ENCODE data around the gene RHOH.
"Not testable (repeated sequence)": the region's sequence is repeated elsewhere in the genome, so short reads cannot be mapped to it uniquely, and the experiment has no call there.

RHOH gene, protein sequence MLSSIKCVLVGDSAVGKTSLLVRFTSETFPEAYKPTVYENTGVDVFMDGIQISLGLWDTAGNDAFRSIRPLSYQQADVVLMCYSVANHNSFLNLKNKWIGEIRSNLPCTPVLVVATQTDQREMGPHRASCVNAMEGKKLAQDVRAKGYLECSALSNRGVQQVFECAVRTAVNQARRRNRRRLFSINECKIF

DNA sequence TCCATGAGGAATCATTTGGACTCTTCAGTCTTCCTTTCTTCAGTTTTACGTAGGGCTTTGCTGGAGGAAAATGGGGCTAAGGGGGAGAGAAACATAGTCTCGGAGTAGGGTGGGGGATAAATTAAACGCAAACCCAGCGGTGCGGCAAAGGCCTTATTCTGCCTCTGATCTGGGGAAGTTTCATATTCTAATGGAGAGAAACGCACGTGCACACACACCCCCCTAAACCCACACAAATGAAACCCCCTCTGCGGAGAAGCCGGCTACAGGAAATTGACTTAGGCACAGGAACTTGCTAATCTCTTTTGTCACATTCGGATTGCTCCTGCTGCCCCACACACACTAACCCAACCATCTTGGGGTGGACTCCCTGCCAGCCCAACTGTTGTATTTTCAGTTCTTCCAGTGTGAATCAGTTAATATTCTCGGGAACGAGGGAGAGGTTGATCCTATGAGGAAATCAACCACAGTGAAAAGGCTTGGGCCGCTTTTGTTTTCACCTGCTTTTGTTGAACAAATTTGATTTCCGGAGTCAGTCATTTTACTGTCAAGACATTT is at the start of gene RHOH:
TSS of gene RHOH (plus strand) at position 308 of the 558 bp plus-strand sequence. CDS start 46,356 bp downstream, outside the sequence.
- H3K4me3 ChIP-seq (ENCODE audit: low read length) = no peak within 1 kb of the TSS
- DNase-seq (ENCODE audit: low read depth) = no peak
- TF ChIP-seq, protein P1, sequence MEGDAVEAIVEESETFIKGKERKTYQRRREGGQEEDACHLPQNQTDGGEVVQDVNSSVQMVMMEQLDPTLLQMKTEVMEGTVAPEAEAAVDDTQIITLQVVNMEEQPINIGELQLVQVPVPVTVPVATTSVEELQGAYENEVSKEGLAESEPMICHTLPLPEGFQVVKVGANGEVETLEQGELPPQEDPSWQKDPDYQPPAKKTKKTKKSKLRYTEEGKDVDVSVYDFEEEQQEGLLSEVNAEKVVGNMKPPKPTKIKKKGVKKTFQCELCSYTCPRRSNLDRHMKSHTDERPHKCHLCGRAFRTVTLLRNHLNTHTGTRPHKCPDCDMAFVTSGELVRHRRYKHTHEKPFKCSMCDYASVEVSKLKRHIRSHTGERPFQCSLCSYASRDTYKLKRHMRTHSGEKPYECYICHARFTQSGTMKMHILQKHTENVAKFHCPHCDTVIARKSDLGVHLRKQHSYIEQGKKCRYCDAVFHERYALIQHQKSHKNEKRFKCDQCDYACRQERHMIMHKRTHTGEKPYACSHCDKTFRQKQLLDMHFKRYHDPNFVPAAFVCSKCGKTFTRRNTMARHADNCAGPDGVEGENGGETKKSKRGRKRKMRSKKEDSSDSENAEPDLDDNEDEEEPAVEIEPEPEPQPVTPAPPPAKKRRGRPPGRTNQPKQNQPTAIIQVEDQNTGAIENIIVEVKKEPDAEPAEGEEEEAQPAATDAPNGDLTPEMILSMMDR (conservative IDR thresholded peaks at IDR 0.05; ENCODE audit: low read length) = no peak

DNA sequence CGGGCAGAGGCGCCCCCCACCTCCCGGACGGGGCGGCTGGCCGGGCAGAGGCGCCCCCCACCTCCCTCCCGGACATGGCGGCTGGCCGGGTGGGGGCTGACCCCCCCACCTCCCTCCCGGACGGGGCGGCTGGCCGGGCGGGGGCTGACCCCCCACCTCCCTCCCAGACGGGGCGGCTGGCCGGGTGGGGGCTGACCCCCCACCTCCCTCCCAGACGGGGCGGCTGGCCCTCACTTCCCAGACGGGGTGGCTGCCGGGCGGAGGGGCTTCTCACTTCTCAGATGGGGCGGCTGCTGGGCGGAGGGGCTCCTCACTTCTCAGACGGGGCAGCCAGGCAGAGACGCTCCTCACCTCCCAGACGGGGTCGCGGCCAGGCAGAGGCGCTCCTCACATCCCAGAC is 49.3 kb upstream of the RHOH start:
- not testable (repeated sequence) for DNase-seq (ENCODE audit: low read depth); H3K4me3 ChIP-seq (ENCODE audit: low read length)

DNA sequence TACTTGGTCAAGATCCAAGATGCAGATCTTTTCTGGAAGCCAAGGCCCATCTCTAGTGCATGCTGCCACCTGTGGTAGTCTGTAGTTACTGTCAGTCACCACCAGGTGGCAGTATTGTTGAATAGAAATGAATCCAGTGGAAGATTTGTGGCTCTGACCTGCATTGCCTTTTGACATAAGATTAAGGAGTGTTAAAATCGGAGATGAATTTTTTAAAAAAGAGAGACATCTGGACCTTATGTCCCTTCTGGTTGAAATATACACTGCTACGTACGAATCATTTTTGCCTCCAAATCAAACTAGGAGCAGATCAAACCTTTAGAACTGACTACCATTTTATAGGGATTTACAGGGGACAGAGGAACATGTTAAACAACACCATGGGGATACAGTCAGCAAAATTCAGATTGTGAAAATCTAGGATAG is 46.9 kb upstream of the RHOH start:
- peak; percentile 65 for DNase-seq (ENCODE audit: low read depth)
- TF ChIP-seq, protein P1 (conservative IDR thresholded peaks at IDR 0.05; ENCODE audit: low read length) = peak; percentile 86
- no peak overlapping the region for H3K4me3 ChIP-seq (ENCODE audit: low read length)

DNA sequence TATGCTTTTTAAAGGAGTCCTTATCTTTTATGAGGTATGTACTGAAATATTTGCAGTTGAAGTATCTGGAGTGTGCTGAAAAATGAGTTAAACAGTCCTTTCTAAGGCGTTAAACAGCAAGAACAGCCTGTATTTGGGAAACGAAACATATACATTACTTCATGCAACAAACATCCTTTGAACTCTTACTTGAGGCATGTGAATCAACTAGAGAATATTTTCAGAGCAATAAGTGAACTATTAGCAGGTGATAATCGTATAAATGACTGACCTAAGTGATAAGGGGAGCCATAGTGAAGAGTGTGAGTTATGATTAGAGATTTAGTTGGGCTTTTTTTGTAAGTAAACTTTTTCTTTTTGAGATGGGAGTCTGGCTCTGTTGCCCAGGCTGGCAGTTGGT is 45.9 kb upstream of the RHOH start:
- TF ChIP-seq, protein P1 (conservative IDR thresholded peaks at IDR 0.05; ENCODE audit: low read length) = no peak
- DNase-seq (ENCODE audit: low read depth) = no peak
- no peak overlapping the region for H3K4me3 ChIP-seq (ENCODE audit: low read length)

DNA sequence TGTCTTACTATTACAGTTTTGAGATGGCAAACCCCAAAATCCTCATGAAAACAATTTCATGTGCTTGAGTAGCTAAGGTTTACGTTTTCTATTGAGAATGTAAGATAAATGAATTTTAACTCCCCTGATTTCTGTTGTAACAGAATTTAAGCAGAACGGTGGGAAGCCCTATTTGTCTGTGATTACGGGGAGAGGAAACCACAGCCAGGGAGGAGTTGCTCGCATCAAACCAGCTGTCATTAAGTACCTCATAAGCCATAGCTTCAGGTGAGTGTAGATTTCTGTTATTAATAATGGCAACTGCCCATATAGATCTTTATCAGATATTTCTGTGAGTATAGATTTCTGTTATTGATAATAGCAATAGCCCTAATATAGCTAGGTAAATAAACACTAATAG is 44.2 kb upstream of the RHOH start:
- DNase-seq (ENCODE audit: low read depth) = no peak
- H3K4me3 ChIP-seq (ENCODE audit: low read length) = no peak overlapping the region
- TF ChIP-seq, protein P1 (conservative IDR thresholded peaks at IDR 0.05; ENCODE audit: low read length) = no peak

DNA sequence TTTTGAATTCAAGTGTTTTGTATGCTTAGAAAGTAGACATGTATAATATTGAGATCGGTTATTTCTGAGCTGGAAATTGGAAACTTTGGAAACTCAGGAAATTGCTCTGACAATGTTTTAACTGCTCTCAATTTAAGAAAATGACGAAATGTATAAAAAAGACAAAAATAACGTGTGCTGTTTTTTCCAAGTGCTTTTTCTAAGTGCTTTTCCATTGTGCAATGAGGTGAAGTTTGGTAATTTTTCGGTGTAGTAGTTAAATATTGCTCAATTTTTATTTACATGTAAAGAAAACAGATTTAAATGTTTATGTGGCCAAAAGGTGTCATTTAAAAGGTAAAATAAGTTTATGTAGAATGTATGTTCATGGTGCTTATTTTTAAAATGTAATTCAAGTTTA is 39.4 kb upstream of the RHOH start:
- no peak for DNase-seq (ENCODE audit: low read depth)
- H3K4me3 ChIP-seq (ENCODE audit: low read length) = no peak overlapping the region
- TF ChIP-seq, protein P1 (conservative IDR thresholded peaks at IDR 0.05; ENCODE audit: low read length) = no peak

DNA sequence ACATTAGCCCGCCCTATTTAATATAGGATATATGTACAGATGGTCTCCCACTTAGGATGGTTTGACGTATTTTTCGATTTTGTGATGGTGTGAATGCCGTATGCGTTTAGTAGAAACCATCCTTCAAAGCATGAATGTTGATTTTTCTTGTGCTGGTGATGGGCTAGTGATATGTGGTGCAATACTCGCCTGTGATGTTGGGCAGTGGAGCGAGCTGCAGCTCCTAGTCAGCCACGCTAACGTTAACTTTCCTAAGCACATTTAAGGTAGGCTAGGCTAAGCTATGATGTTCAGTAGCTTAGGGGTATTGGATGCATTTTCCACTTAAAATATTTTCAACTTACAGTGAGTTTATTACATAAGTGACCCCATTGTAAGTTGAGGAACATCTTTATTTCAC is 36.6 kb upstream of the RHOH start:
- H3K4me3 ChIP-seq (ENCODE audit: low read length) = no peak overlapping the region
- DNase-seq (ENCODE audit: low read depth) = no peak
- TF ChIP-seq, protein P1 (conservative IDR thresholded peaks at IDR 0.05; ENCODE audit: low read length) = no peak

Measured in AG10803 (cell line).